DND-41 (cell line): ENCODE data around the gene RAPGEF1.

Experiments
- CTCF ChIP-seq: IDR thresholded peaks from 2 replicates; pipeline ENCODE4 v1.5.1; 2012; ENCODE audit warnings: borderline replicate concordance, low read length, moderate library complexity, mild to moderate bottlenecking; ENCODE audit not compliant: poor library complexity, severe bottlenecking; ENCODE audit errors: extremely low read depth
- EZH2 ChIP-seq: IDR thresholded peaks from 3 replicates; pipeline ENCODE4 v1.6.1; 2012; ENCODE audit warnings: borderline replicate concordance, low read depth, mild to moderate bottlenecking, moderate library complexity, low read length, inconsistent platforms; ENCODE audit not compliant: severe bottlenecking

- no peak for TF ChIP-seq CTCF
- TF ChIP-seq EZH2 = no peak
These were observed 208.7 kb downstream of the RAPGEF1 start, which contains the start of gene UCK1 for GRCh38 chr9:131530920-131531832.
